ENCODE results near the gene SHISAL2A. TPM values are rescaled to one million over a fixed set of nuclear protein-coding genes. Genes with fewer than 3 reads are reported as not detected.

SHISAL2A gene
- total and polyA plus RNA-seq, 2 of the 13 experiments (the other 11 are each of a cell fraction or from before 2014, with no cell fraction given), result not detected

DNA sequence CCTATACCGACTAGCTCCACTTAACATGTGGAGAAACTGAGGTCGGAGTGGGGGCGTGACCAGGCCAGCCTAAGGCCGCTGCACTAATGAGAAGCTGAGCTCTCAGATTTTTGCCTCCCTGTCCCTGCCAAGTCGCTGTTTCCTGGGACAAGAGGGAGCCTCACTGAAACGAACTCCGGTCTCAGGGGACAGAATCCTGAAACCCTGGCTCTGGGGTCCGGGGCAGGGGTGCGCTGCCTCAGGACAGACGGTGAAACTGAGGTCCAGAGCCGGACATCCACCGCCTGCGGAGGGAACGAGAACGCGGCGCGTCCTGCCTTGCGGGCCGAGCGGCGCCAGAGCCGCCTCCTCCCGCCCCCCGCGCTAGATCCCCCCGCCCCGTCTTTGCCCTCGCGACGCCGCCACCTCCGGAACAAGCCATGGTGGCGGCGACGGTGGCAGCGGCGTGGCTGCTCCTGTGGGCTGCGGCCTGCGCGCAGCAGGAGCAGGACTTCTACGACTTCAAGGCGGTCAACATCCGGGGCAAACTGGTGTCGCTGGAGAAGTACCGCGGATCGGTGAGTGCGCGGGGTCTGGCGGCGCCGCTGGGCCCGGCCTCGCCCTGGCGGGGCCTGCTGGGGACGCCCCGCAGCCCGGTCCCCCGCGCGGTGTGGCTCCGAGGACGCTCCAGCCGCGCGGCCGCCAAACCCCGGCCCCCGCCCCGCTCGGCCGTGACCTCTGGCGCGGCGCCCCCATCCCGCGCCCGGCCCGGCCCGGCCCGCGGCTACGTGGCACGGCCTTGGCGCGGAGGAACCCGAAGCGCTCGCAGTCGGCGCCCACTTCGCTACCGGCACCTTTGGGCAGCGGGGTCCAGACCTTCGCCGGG lies 30.7 kb upstream of the SHISAL2A start, which contains the start of gene GPX7 (continued):
- TF ChIP-seq, protein P1, sequence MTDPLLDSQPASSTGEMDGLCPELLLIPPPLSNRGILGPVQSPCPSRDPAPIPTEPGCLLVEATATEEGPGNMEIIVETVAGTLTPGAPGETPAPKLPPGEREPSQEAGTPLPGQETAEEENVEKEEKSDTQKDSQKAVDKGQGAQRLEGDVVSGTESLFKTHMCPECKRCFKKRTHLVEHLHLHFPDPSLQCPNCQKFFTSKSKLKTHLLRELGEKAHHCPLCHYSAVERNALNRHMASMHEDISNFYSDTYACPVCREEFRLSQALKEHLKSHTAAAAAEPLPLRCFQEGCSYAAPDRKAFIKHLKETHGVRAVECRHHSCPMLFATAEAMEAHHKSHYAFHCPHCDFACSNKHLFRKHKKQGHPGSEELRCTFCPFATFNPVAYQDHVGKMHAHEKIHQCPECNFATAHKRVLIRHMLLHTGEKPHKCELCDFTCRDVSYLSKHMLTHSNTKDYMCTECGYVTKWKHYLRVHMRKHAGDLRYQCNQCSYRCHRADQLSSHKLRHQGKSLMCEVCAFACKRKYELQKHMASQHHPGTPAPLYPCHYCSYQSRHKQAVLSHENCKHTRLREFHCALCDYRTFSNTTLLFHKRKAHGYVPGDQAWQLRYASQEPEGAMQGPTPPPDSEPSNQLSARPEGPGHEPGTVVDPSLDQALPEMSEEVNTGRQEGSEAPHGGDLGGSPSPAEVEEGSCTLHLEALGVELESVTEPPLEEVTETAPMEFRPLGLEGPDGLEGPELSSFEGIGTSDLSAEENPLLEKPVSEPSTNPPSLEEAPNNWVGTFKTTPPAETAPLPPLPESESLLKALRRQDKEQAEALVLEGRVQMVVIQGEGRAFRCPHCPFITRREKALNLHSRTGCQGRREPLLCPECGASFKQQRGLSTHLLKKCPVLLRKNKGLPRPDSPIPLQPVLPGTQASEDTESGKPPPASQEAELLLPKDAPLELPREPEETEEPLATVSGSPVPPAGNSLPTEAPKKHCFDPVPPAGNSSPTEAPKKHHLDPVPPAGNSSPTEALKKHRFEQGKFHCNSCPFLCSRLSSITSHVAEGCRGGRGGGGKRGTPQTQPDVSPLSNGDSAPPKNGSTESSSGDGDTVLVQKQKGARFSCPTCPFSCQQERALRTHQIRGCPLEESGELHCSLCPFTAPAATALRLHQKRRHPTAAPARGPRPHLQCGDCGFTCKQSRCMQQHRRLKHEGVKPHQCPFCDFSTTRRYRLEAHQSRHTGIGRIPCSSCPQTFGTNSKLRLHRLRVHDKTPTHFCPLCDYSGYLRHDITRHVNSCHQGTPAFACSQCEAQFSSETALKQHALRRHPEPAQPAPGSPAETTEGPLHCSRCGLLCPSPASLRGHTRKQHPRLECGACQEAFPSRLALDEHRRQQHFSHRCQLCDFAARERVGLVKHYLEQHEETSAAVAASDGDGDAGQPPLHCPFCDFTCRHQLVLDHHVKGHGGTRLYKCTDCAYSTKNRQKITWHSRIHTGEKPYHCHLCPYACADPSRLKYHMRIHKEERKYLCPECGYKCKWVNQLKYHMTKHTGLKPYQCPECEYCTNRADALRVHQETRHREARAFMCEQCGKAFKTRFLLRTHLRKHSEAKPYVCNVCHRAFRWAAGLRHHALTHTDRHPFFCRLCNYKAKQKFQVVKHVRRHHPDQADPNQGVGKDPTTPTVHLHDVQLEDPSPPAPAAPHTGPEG (CRISPR knock-in tag; IDR thresholded peaks at IDR 0.05), result no peak
- TF ChIP-seq ZNF777 (CRISPR knock-in tag; IDR thresholded peaks at IDR 0.05), result 0 out of 2 replicates have a peak, but pooled peaks have one; percentile 28
- peak; percentile 10; the same call in 1 of the 2 replicates for TF ChIP-seq KDM2A (CRISPR knock-in tag; IDR thresholded peaks at IDR 0.05; ENCODE audit: borderline replicate concordance, low read depth)
- peak in 1 of 2 experiments; percentile 29; a peak in 1 of 4 replicates for TF ChIP-seq POLR2A (IDR thresholded peaks at IDR 0.05; ENCODE audit: insufficient read depth in 1 of 2, low read depth in 2 of 2, low read length in 2 of 2)
- TF ChIP-seq ZFP1 (CRISPR knock-in tag; IDR thresholded peaks at IDR 0.05), result no peak
- no peak for TF ChIP-seq CREB1 (IDR thresholded peaks at IDR 0.05)
- TF ChIP-seq CREB1 (CRISPR knock-in tag; IDR thresholded peaks at IDR 0.05), result no peak
- peak; percentile 76 for TF ChIP-seq ZFY (CRISPR knock-in tag; IDR thresholded peaks at IDR 0.05)
- TF ChIP-seq, protein P2, sequence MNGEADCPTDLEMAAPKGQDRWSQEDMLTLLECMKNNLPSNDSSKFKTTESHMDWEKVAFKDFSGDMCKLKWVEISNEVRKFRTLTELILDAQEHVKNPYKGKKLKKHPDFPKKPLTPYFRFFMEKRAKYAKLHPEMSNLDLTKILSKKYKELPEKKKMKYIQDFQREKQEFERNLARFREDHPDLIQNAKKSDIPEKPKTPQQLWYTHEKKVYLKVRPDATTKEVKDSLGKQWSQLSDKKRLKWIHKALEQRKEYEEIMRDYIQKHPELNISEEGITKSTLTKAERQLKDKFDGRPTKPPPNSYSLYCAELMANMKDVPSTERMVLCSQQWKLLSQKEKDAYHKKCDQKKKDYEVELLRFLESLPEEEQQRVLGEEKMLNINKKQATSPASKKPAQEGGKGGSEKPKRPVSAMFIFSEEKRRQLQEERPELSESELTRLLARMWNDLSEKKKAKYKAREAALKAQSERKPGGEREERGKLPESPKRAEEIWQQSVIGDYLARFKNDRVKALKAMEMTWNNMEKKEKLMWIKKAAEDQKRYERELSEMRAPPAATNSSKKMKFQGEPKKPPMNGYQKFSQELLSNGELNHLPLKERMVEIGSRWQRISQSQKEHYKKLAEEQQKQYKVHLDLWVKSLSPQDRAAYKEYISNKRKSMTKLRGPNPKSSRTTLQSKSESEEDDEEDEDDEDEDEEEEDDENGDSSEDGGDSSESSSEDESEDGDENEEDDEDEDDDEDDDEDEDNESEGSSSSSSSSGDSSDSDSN (CRISPR knock-in tag; IDR thresholded peaks at IDR 0.05), result peak; percentile 46; the same call in 1 of the 2 replicates
- no peak for TF ChIP-seq TRIM24 (CRISPR knock-in tag; IDR thresholded peaks at IDR 0.05)
- peak; percentile 73; the same call in 1 of the 2 replicates for TF ChIP-seq ZFX (CRISPR knock-in tag; IDR thresholded peaks at IDR 0.05; ENCODE audit: low read depth)
- 0 out of 2 replicates have a peak, but pooled peaks have one; percentile 34 for TF ChIP-seq TAF1 (CRISPR knock-in tag; IDR thresholded peaks at IDR 0.05)
- TF ChIP-seq RBFOX2 (IDR thresholded peaks at IDR 0.05; ENCODE audit: low read depth, low read length), result peak; percentile 67
- TF ChIP-seq SALL1 (CRISPR knock-in tag; IDR thresholded peaks at IDR 0.05), result peak; percentile 9; the same call in 1 of the 2 replicates

Data from HepG2 (cell line).